HG03558 (cell line): Measurements from ENCODE around the gene CXCL9.
"Not testable (repeated sequence)": the region's sequence is repeated elsewhere in the genome, so short reads cannot be mapped to it uniquely, and the experiment has no call there.

Experiments used
- ATAC-seq: cut with Tn5 transposase; IDR thresholded peaks from one replicate; pipeline ENCODE4 v1.9.1; 2021; ENCODE audit warnings: moderate number of reproducible peaks; ENCODE audit not compliant: unreplicated experiment; ENCODE audit errors: extremely low read depth

The CXCL9 gene

DNA sequence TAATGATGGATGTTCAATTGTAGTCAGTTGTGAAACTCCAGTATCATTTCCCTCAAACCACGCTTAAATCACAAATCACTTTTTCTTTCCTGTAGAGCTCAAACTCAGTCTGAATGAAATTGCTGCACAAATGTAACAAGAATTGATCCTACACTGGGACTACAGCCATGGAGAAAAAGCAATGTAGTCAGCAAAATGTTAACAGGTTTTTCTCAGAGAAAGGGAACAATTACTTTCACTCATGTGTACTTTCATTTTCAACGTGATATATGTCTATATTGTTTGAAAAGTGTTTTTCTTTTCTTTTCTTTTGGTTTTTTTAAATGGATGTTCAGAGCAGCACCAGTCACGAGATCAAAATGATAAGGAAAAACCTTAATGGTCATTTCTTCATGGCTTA, 39.2 kb downstream of the CXCL9 start:
- no peak for ATAC-seq

DNA sequence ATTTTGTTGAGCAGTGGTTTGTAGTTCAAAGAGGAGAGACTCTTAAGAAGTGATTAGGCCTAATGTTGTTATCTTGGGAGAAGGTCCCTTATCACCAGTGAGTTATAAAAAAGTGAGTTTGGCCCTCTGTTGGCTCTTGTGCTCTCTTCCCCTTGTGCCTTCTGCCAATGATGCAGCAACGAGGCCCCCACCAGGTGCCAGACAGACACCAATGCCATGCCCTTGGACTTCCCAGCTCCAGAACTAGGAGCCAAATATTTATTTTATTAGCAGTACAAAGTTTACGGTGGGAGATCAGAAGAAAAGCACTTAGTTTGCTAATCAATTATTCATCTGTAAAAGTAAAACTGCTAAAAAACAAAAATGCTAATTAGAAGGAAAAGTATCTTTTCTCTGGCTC, 43.8 kb downstream of the CXCL9 start:
- no peak for ATAC-seq

DNA sequence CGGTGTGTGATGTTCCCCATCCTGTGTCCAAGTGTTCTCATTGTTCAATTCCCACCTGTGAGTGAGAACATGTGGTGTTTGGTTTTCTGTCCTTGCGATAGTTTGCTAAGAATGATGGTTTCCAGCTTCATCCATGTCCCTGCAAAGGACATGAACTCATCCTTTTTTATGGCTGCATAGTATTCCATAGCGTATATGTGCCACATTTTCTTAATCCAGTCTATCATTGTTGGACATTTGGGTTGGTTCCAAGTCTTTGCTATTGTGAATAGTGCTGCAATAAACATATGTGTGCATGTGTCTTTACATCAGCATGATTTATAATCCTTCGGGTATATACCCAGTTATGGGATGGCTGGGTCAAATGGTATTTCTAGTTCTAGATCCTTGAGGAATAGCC, 45.2 kb downstream of the CXCL9 start:
- not testable (repeated sequence) for ATAC-seq

DNA sequence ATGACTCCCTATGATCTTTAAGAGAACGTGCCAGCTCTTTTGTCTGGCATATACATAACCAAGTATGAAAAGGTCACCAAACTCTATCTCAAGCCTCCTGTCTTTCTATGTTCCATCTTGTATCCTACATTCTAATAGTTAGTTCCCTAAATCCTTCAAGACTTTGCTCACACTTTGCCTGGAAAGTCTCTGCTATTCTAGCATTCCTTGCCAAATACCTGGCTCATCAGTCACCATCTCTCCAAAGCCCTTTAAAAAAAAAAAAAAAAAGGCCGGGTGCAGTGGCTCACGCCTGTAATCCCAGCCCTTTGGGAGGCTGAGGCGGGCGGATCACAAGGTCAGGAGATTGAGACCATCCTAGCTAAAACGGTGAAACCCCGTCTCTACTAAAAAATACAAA, 48.8 kb downstream of the CXCL9 start:
- ATAC-seq, result not testable (repeated sequence)

DNA sequence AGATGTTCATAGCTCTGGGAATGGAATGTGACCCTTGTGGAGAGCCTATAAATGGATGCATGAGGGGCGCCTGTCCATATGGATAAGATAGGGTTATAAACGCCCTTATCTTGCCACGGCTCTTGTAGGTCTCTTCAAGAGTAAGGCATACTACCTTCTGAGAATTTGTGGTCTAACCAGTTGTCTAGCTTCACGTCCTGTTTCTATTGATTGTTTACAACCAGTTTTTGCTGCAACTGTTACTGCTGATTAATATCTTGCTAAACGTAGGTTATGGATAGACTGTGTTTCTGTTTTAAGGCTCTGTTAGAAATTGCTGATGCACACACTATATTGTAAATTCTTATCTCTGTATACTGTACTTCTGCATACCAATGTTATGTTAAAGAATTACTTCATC, 52.5 kb downstream of the CXCL9 start:
- ATAC-seq, result not testable (repeated sequence)

DNA sequence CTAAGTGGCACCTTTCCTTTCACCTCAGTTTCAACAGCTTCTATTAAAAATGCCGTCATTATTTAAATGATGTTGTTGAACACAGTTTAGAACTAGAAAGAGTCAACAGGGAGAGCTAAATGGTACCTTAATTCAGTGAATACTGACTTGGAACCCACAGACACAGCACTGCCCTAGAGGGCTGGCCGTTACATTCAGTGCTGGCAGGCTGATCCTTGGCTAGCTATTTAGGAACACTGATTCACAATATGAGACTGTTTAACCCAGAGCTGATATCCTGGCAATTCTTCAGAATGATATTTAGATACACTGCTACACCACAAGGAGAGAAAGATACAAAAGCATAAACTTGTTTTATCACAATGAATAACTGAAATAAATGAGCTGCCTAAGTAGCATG, 53.8 kb downstream of the CXCL9 start:
- ATAC-seq, result no peak
